ENCODE measurements around the gene CIT.

The CIT gene

GRCh38 chr12:119681728-119682638 is 195.1 kb downstream of the CIT start:
- peak; percentile 63 for DNase-seq (ENCODE audit: extremely low spot score)
- CTCF ChIA-PET: interaction anchor here (1.1 to 8.7 kb wide), 6 partner anchors 10 to 1306 kb away, joined by 3 to 37 read pairs (median 6); partner anchors contain the start of genes PRKAB1 and SUDS3
- no peak for TF ChIP-seq CTCF (IDR thresholded peaks at IDR 0.05; ENCODE audit: control extremely low read depth, extremely low read depth, low read depth, missing control alignments)
- POLR2A ChIA-PET: interaction anchor here (1.2 kb wide), 1 partner anchor 519 kb away, joined by 3 read pairs; the partner anchor contains the start of gene RPLP0

- ChIA-PET CTCF (interaction anchor here (1.2 to 8.7 kb wide), 5 partner anchors 10 to 1305 kb away, joined by 3 to 37 read pairs (median 7); partner anchors contain the start of genes PRKAB1 and SUDS3), POLR2A (no interaction called here)
- DNase-seq (ENCODE audit: extremely low spot score): no peak
- TF ChIP-seq CTCF (IDR thresholded peaks at IDR 0.05; ENCODE audit: control extremely low read depth, extremely low read depth, low read depth, missing control alignments): no peak
Observed at GRCh38 chr12:119681111-119681510, 196.0 kb downstream of the CIT start.

- no peak for TF ChIP-seq CTCF (IDR thresholded peaks at IDR 0.05; ENCODE audit: control extremely low read depth, extremely low read depth, low read depth, missing control alignments)
- CTCF ChIA-PET: interaction anchor here (0.9 to 8.7 kb wide), 4 partner anchors 9 to 47 kb away, joined by 3 to 37 read pairs (median 3); partner anchors contain the start of gene PRKAB1
- DNase-seq (ENCODE audit: extremely low spot score): no peak
- POLR2A ChIA-PET: no interaction called here
Observed at GRCh38 chr12:119679490-119679889, 197.6 kb downstream of the CIT start.

- TF ChIP-seq CTCF (IDR thresholded peaks at IDR 0.05; ENCODE audit: control extremely low read depth, extremely low read depth, low read depth, missing control alignments): no peak
- ChIA-PET POLR2A (no interaction called here), CTCF (interaction anchor here (0.9 to 8.7 kb wide), 3 partner anchors 8 to 48 kb away, joined by 3 to 37 read pairs (median 3); partner anchors contain the start of gene PRKAB1)
- no peak for DNase-seq (ENCODE audit: extremely low spot score)
Observed at GRCh38 chr12:119679081-119679480, 198.0 kb downstream of the CIT start.

- ChIA-PET CTCF (interaction anchor here (2.2 to 8.7 kb wide), 2 partner anchors 8 to 10 kb away, joined by 10 to 37 read pairs; partner anchors contain the start of gene PRKAB1), POLR2A (no interaction called here)
- TF ChIP-seq CTCF (IDR thresholded peaks at IDR 0.05; ENCODE audit: control extremely low read depth, extremely low read depth, low read depth, missing control alignments): no peak
- no peak for DNase-seq (ENCODE audit: extremely low spot score)
Observed at GRCh38 chr12:119678459-119678858, 198.7 kb downstream of the CIT start.

GRCh38 chr12:119676573-119676972 is 200.5 kb downstream of the CIT start:
- ChIA-PET CTCF (interaction anchor here (1.5 to 8.7 kb wide), 3 partner anchors 8 to 14 kb away, joined by 4 to 37 read pairs (median 10); partner anchors contain the start of gene PRKAB1), POLR2A (no interaction called here)
- no peak for TF ChIP-seq CTCF (IDR thresholded peaks at IDR 0.05; ENCODE audit: control extremely low read depth, extremely low read depth, low read depth, missing control alignments)
- DNase-seq (ENCODE audit: extremely low spot score): no peak

All from GM10248 (cell line).